K562 (cell line): ENCODE measurements around the gene IGF2R. TPM values are rescaled to one million over a fixed set of nuclear protein-coding genes. Genes with fewer than 3 reads are reported as not detected.

Source experiments
- BHLHE40 ChIP-seq: IDR thresholded peaks from 2 replicates; pipeline ENCODE4 v1.6.1; 2011; ENCODE audit warnings: low read length, improper control_type of control experiment
- CBFA2T3 ChIP-seq: fragments of 450-650 bp; IDR thresholded peaks from 2 replicates; pipeline ENCODE4 v1.6.1; 2017
- DEAF1 ChIP-seq: fragments of 450-650 bp; formaldehyde crosslinking; IDR thresholded peaks from 2 replicates; pipeline ENCODE4 v1.4.0; 2020; ENCODE audit warnings: mild to moderate bottlenecking, moderate library complexity
- GTF2A2 ChIP-seq: IDR thresholded peaks from 2 replicates; pipeline ENCODE4 v1.6.1; 2016; ENCODE audit warnings: mild to moderate bottlenecking, missing genetic modification characterization, missing compliant biosample characterization
- HDAC3 ChIP-seq: fragments of 450-650 bp; IDR thresholded peaks from 2 replicates; pipeline ENCODE4 v1.6.1; 2018; ENCODE audit warnings: borderline replicate concordance, mild to moderate bottlenecking, moderate library complexity; ENCODE audit not compliant: partially characterized antibody
- KDM5B ChIP-seq: fragments of 200-600 bp; sonication (generic); IDR thresholded peaks from 2 replicates; pipeline ENCODE4 v1.6.1; 2012; ENCODE audit warnings: low read depth, mild to moderate bottlenecking, moderate library complexity, low read length, control low read depth, inconsistent platforms; ENCODE audit not compliant: insufficient replicate concordance
- MAFK ChIP-seq: IDR thresholded peaks from 2 replicates; pipeline ENCODE4 v1.6.1; 2011; ENCODE audit warnings: low read length, improper control_type of control experiment
- NCOA4 ChIP-seq: fragments of 450-650 bp; IDR thresholded peaks from 2 replicates; pipeline ENCODE4 v1.6.1; 2018; ENCODE audit warnings: mild to moderate bottlenecking; ENCODE audit not compliant: partially characterized antibody
- PPARD ChIP-seq: fragments of 250-450 bp; sonication (Bioruptor Pico); IDR thresholded peaks from 2 replicates; pipeline ENCODE4 v1.8.0; 2022; ENCODE audit warnings: inconsistent platforms, mild to moderate bottlenecking, moderate library complexity
- RBM25 ChIP-seq: fragments of 200-400 bp; formaldehyde crosslinking; IDR thresholded peaks from 2 replicates; pipeline ENCODE4 v1.6.1; 2018; ENCODE audit warnings: low read length, low read depth, moderate library complexity; ENCODE audit not compliant: severe bottlenecking
- SAP30 ChIP-seq: fragments of 200-600 bp; sonication (generic); IDR thresholded peaks from 2 replicates; pipeline ENCODE4 v1.6.1; 2012; ENCODE audit warnings: borderline replicate concordance, low read depth, mild to moderate bottlenecking, moderate library complexity, low read length, control low read depth, inconsistent platforms; ENCODE audit not compliant: insufficient read depth, poor library complexity, severe bottlenecking
- SMAD4 ChIP-seq: fragments of 250-450 bp; sonication (Bioruptor Pico); conservative IDR thresholded peaks from 2 replicates; pipeline ENCODE4 v1.8.0; 2021; ENCODE audit warnings: inconsistent platforms, mild to moderate bottlenecking, moderate library complexity
- SNIP1 ChIP-seq: fragments of 450-650 bp; IDR thresholded peaks from 2 replicates; pipeline ENCODE4 v1.7.1; 2017; ENCODE audit warnings: low read depth, mild to moderate bottlenecking
- TARDBP ChIP-seq: fragments of 450-650 bp; IDR thresholded peaks from 2 replicates; pipeline ENCODE4 v1.6.1; 2016
- TOE1 ChIP-seq, 2 experiments: fragments of 450-650 bp in 1 of 2; sonication (generic) in 1 of 2; formaldehyde crosslinking in 1 of 2; IDR thresholded peaks; 2 replicates each; pipeline versions ENCODE4 v1.7.1 to v1.8.0; 2016 to 2022; ENCODE audit warnings: borderline replicate concordance in 2 of 2, mild to moderate bottlenecking in 2 of 2, antibody characterized with exemption in 1 of 2, inconsistent platforms in 1 of 2, low read depth in 1 of 2, missing genetic modification reagents in 1 of 2, moderate library complexity in 1 of 2
- U2AF1 ChIP-seq: fragments of 200-400 bp; formaldehyde crosslinking; optimal IDR thresholded peaks from 2 replicates; pipeline ENCODE3; 2017; ENCODE audit warnings: mild to moderate bottlenecking, low read depth, low read length, moderate library complexity
- ZC3H11A ChIP-seq: IDR thresholded peaks from 2 replicates; pipeline ENCODE4 v1.6.1; 2012; ENCODE audit warnings: low read depth, low read length, improper control_type of control experiment
- ZFP36 ChIP-seq: fragments of 150-350 bp; IDR thresholded peaks from 2 replicates; pipeline ENCODE4 v1.6.1; 2018; ENCODE audit warnings: low read length, low read depth; ENCODE audit not compliant: partially characterized antibody
- ZNF589 ChIP-seq: fragments of 200-800 bp; sonication (Bioruptor generic); IDR thresholded peaks from 2 replicates; pipeline ENCODE4 v1.6.1; 2016; ENCODE audit warnings: low read depth, missing genetic modification characterization, missing compliant biosample characterization
- ZNF764 ChIP-seq: fragments of 250-450 bp; sonication (Bioruptor Pico); IDR thresholded peaks from 2 replicates; pipeline ENCODE4 v1.4.0; 2020; ENCODE audit warnings: low read depth, mild to moderate bottlenecking, moderate library complexity
- polyA plus RNA-seq, 8 experiments: library from polyadenylated mRNA; depleted of rRNA in 4 of 8; stranded (reverse) in 5 of 8; unstranded in 3 of 8; fragments of >200 nt; fragmentation: Nextera tagmentation in 2 of 8; fragmentation: Illumina TruSeq in 1 of 8; extraction: Ambion mirVana in 2 of 8; extraction: Trizol in 1 of 8; gene quantifications; 2 replicates each; pipeline versions ENCODE4 v1.2.1 to v1.2.3, GENCODE V29; 2011 to 2014; ENCODE audit warnings: inconsistent platforms in 1 of 8, missing spikeins in 1 of 8
- total RNA-seq, 7 experiments: library from RNA; depleted of rRNA in 6 of 7; stranded (reverse); fragments of >200 nt in 6 of 7; fragmentation: Illumina TruSeq in 2 of 7; extraction: Trizol in 2 of 7; gene quantifications; 2 replicates each; pipeline versions ENCODE4 v1.2.1 to v1.2.3, GENCODE V29; 2011 to 2021; ENCODE audit warnings: low replicate concordance in 1 of 7
- TF ChIP-seq, protein P1 (sequence below): sonication (generic); IDR thresholded peaks from 2 replicates; pipeline ENCODE4 v1.6.1; 2016
- TF ChIP-seq, protein P2 (sequence below): sonication (generic); formaldehyde crosslinking; IDR thresholded peaks from 2 replicates; pipeline ENCODE4 v1.8.1; 2023; ENCODE audit warnings: missing genetic modification reagents, mild to moderate bottlenecking, borderline replicate concordance

Gene IGF2R
- total and polyA plus RNA-seq, 9 of the 15 experiments (the other 6 are each of a cell fraction or from before 2014, with no cell fraction given): 3.5 to 92.3 (median 34.5) TPM

- TF ChIP-seq DEAF1 (CRISPR knock-in tag) (no peak), KDM5B (no peak), ZNF589 (CRISPR knock-in tag) (peak; percentile 50; the same call in 1 of the 2 replicates), NCOA4 (no peak), HDAC3 (no peak), RBM25 (no peak), SAP30 (no peak), SNIP1 (no peak), ZFP36 (no peak), MAFK (peak; percentile 98), TARDBP (no peak), GTF2A2 (tag) (0 out of 2 replicates have a peak, but pooled peaks have one; percentile 55), U2AF1 (no peak), CBFA2T3 (peak; percentile 51), SMAD4 (peak; percentile 62), ZC3H11A (no peak), TOE1 (IDR thresholded peaks at IDR 0.05; ENCODE audit: borderline replicate concordance) (peak; percentile 23; the same call in 1 of the 2 replicates), TOE1 (CRISPR knock-in tag; IDR thresholded peaks at IDR 0.05; ENCODE audit: borderline replicate concordance, low read depth) (no peak), BHLHE40 (peak; percentile 73), PPARD (CRISPR knock-in tag) (no peak), ZNF764 (CRISPR knock-in tag) (no peak)
- TF ChIP-seq, protein P1, sequence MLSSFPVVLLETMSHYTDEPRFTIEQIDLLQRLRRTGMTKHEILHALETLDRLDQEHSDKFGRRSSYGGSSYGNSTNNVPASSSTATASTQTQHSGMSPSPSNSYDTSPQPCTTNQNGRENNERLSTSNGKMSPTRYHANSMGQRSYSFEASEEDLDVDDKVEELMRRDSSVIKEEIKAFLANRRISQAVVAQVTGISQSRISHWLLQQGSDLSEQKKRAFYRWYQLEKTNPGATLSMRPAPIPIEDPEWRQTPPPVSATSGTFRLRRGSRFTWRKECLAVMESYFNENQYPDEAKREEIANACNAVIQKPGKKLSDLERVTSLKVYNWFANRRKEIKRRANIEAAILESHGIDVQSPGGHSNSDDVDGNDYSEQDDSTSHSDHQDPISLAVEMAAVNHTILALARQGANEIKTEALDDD: peak; percentile 75
- TF ChIP-seq, protein P2, sequence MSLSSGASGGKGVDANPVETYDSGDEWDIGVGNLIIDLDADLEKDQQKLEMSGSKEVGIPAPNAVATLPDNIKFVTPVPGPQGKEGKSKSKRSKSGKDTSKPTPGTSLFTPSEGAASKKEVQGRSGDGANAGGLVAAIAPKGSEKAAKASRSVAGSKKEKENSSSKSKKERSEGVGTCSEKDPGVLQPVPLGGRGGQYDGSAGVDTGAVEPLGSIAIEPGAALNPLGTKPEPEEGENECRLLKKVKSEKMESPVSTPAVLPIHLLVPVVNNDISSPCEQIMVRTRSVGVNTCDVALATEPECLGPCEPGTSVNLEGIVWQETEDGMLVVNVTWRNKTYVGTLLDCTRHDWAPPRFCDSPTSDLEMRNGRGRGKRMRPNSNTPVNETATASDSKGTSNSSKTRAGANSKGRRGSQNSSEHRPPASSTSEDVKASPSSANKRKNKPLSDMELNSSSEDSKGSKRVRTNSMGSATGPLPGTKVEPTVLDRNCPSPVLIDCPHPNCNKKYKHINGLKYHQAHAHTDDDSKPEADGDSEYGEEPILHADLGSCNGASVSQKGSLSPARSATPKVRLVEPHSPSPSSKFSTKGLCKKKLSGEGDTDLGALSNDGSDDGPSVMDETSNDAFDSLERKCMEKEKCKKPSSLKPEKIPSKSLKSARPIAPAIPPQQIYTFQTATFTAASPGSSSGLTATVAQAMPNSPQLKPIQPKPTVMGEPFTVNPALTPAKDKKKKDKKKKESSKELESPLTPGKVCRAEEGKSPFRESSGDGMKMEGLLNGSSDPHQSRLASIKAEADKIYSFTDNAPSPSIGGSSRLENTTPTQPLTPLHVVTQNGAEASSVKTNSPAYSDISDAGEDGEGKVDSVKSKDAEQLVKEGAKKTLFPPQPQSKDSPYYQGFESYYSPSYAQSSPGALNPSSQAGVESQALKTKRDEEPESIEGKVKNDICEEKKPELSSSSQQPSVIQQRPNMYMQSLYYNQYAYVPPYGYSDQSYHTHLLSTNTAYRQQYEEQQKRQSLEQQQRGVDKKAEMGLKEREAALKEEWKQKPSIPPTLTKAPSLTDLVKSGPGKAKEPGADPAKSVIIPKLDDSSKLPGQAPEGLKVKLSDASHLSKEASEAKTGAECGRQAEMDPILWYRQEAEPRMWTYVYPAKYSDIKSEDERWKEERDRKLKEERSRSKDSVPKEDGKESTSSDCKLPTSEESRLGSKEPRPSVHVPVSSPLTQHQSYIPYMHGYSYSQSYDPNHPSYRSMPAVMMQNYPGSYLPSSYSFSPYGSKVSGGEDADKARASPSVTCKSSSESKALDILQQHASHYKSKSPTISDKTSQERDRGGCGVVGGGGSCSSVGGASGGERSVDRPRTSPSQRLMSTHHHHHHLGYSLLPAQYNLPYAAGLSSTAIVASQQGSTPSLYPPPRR: no peak
These were observed 20.1 kb downstream of the IGF2R start (continued) for GRCh38 chr6:159988983-159989454.
